ACC112 (cell line): ENCODE results near the gene GNB1.

Experiments
- H2AFZ ChIP-seq: fragments of 200-600 bp; sonication (generic); one replicate; pipeline ENCODE4 v1.6.0; 2017; ENCODE audit warnings: antibody characterized with exemption, low read length; ENCODE audit not compliant: unreplicated experiment
- H3K27ac ChIP-seq: fragments of 200-600 bp; sonication (generic); 2 replicates; pipeline ENCODE4 v1.5.1; 2014; ENCODE audit warnings: low read depth, mild to moderate bottlenecking, antibody characterized with exemption, low read length, moderate library complexity
- H3K27me3 ChIP-seq: fragments of 200-600 bp; sonication (generic); 2 replicates; pipeline ENCODE4 v1.6.1; 2014; ENCODE audit warnings: mild to moderate bottlenecking, antibody characterized with exemption, low read length, moderate library complexity, mixed read lengths; ENCODE audit not compliant: insufficient read depth
- H3K36me3 ChIP-seq: fragments of 200-600 bp; sonication (generic); 2 replicates; pipeline ENCODE4 v1.6.1; 2016; ENCODE audit warnings: mild to moderate bottlenecking, antibody characterized with exemption, low read length, moderate library complexity, mixed read lengths; ENCODE audit not compliant: insufficient read depth
- H3K4me1 ChIP-seq: fragments of 200-600 bp; sonication (generic); one replicate; pipeline ENCODE4 v1.6.1; 2016; ENCODE audit warnings: low read length, mixed read lengths; ENCODE audit not compliant: insufficient read depth, unreplicated experiment, control insufficient read depth
- H3K4me3 ChIP-seq: fragments of 200-600 bp; sonication (generic); 2 replicates; pipeline ENCODE4 v1.5.1; 2014; ENCODE audit warnings: mild to moderate bottlenecking, low read depth, low read length
- H3K79me2 ChIP-seq: fragments of 200-600 bp; sonication (generic); one replicate; pipeline ENCODE4 v1.6.0; 2016; ENCODE audit warnings: low read length; ENCODE audit not compliant: control insufficient read depth, unreplicated experiment, insufficient read depth

Gene GNB1

GRCh38 chr1:1788646-1789431, 102.0 kb downstream of the GNB1 start:
- peaks cover 42% of the 10 kb centered on the region for H3K36me3 ChIP-seq
- no peak overlapping the region for H3K27ac ChIP-seq
- peaks cover 3% of the 10 kb centered on the region for H3K79me2 ChIP-seq
- H3K27me3 ChIP-seq = no peaks in the 10 kb centered on the region
- no peak overlapping the region for H2AFZ ChIP-seq
- H3K4me1 ChIP-seq = peaks cover 6% of the 10 kb centered on the region
- no peak overlapping the region for H3K4me3 ChIP-seq

GRCh38 chr1:1788136-1788535, 102.8 kb downstream of the GNB1 start:
- Histone ChIP-seq H3K27me3 (no peaks in the 10 kb centered on the region), H3K4me1 (peaks cover 9% of the 10 kb centered on the region), H3K79me2 (peaks cover 3% of the 10 kb centered on the region), H3K4me3 (no peak overlapping the region), H3K27ac (no peak overlapping the region), H3K36me3 (peaks cover 41% of the 10 kb centered on the region), H2AFZ (no peak overlapping the region)

- Histone ChIP-seq H3K4me1 (peaks cover 20% of the 10 kb centered on the region), H2AFZ (no peak overlapping the region), H3K4me3 (no peak overlapping the region), H3K36me3 (peaks cover 40% of the 10 kb centered on the region), H3K27ac (no peak overlapping the region), H3K79me2 (peaks cover 3% of the 10 kb centered on the region), H3K27me3 (no peaks in the 10 kb centered on the region)
Observed at GRCh38 chr1:1786836-1787605, 103.9 kb downstream of the GNB1 start.

- Histone ChIP-seq H3K4me3 (no peak overlapping the region), H3K27me3 (no peaks in the 10 kb centered on the region), H3K27ac (no peak overlapping the region), H2AFZ (no peak overlapping the region), H3K4me1 (peaks cover 34% of the 10 kb centered on the region), H3K79me2 (peaks cover 2% of the 10 kb centered on the region), H3K36me3 (peaks cover 38% of the 10 kb centered on the region)
Observed at GRCh38 chr1:1785666-1786065, 105.2 kb downstream of the GNB1 start.

GRCh38 chr1:1784933-1785332, 106.0 kb downstream of the GNB1 start:
- no peak overlapping the region for H3K4me3 ChIP-seq
- no peaks in the 10 kb centered on the region for H3K79me2 ChIP-seq
- H3K4me1 ChIP-seq = peaks cover 41% of the 10 kb centered on the region
- H3K36me3 ChIP-seq = peaks cover 34% of the 10 kb centered on the region
- no peak overlapping the region for H2AFZ ChIP-seq
- H3K27ac ChIP-seq = peak overlapping the region; percentile 22; the same call in 1 of the 2 replicates
- no peaks in the 10 kb centered on the region for H3K27me3 ChIP-seq

GRCh38 chr1:1783320-1783719, 107.6 kb downstream of the GNB1 start:
- H2AFZ ChIP-seq = no peak overlapping the region
- H3K27ac ChIP-seq = peak overlapping the region; percentile 68

GRCh38 chr1:1782399-1783221, 108.3 kb downstream of the GNB1 start:
- Histone ChIP-seq H3K27me3 (no peaks in the 10 kb centered on the region), H3K27ac (peak overlapping the region; percentile 68), H3K36me3 (peaks cover 18% of the 10 kb centered on the region), H3K4me1 (peaks cover 51% of the 10 kb centered on the region), H3K79me2 (peaks cover 5% of the 10 kb centered on the region), H2AFZ (no peak overlapping the region), H3K4me3 (peak overlapping the region; percentile 64)

More at GRCh38 chr1:1783320-1783719, 107.6 kb downstream of the GNB1 start:
- Histone ChIP-seq H3K36me3 (peaks cover 22% of the 10 kb centered on the region), H3K79me2 (no peaks in the 10 kb centered on the region), H3K4me3 (no peak overlapping the region), H3K4me1 (peaks cover 51% of the 10 kb centered on the region), H3K27me3 (no peaks in the 10 kb centered on the region)

- peaks cover 10% of the 10 kb centered on the region for H3K36me3 ChIP-seq
- peaks cover 15% of the 10 kb centered on the region for H3K79me2 ChIP-seq
- H2AFZ ChIP-seq = no peak overlapping the region
- H3K27me3 ChIP-seq = no peaks in the 10 kb centered on the region
- H3K27ac ChIP-seq = no peak overlapping the region
- H3K4me1 ChIP-seq = peaks cover 54% of the 10 kb centered on the region
- no peak overlapping the region for H3K4me3 ChIP-seq
Observed at GRCh38 chr1:1781526-1781903, 109.4 kb downstream of the GNB1 start.

GRCh38 chr1:1780598-1781525, 110.0 kb downstream of the GNB1 start:
- 0 out of 2 replicates have a peak, but pooled peaks cover 4% of the 10 kb centered on the region for H3K36me3 ChIP-seq
- no peak overlapping the region for H3K4me3 ChIP-seq
- H3K79me2 ChIP-seq = peaks cover 21% of the 10 kb centered on the region
- peak overlapping the region; percentile 80 for H3K27ac ChIP-seq
- no peak overlapping the region for H2AFZ ChIP-seq
- no peaks in the 10 kb centered on the region for H3K27me3 ChIP-seq
- peaks cover 59% of the 10 kb centered on the region for H3K4me1 ChIP-seq
